HCT116 (cell line): Measurements from ENCODE around the gene TFF3. TPM values are rescaled to one million over a fixed set of nuclear protein-coding genes. Genes with fewer than 3 reads are reported as not detected.

Experiments used
- ATAC-seq: fragments of 200-7000 bp; cut with Tn5 transposase; 2 replicates; pipeline ENCODE4 v1.9.1; 2020; ENCODE audit warnings: mild to moderate bottlenecking, moderate library complexity
- BruUV-seq: library from RNA; stranded (reverse); fragments of 400-500 nt; replicated peaks from 2 replicates; lab custom pipeline; 2021; lab: Mats Ljungman, UMichigan
- CTCF ChIA-PET: fragments of 300-600 bp; sonication (Branson Sonifier 250); formaldehyde crosslinking; loops from one replicate; lab custom pipeline; 2021; ENCODE audit warnings: antibody characterized with exemption; lab: Charles Lee
- POLR2A ChIA-PET: fragments of 300-600, 350-600 bp; sonication (Branson Sonifier 250); formaldehyde crosslinking; loops from one replicate; lab custom pipeline; 2021; ENCODE audit warnings: antibody characterized with exemption; lab: Charles Lee
- RAD21 ChIA-PET, 2 experiments: fragments of 300-600 bp; sonication (Branson Sonifier 250); formaldehyde crosslinking; loops; one replicate each; lab custom pipeline; 2023; ENCODE audit warnings: low total read pairs in 2 of 2; ENCODE audit not compliant: uncharacterized antibody in 2 of 2, unreplicated experiment in 2 of 2, low non-redundant PET in 1 of 2; lab: Charles Lee
- DNase-seq: peaks from one replicate; pipeline ENCODE4 v3.0.0-alpha.2; 2010; ENCODE audit warnings: low read depth, low spot score
- H2AFZ ChIP-seq: fragments of 200-600 bp; shearing (Covaris generic), sonication (generic); 2 replicates; pipeline ENCODE4 v1.6.1; 2017; ENCODE audit warnings: low read depth, mixed run types, mixed read lengths, antibody characterized with exemption, low read length; ENCODE audit not compliant: poor library complexity, severe bottlenecking
- H3K27ac ChIP-seq: 2 replicates; pipeline ENCODE4 v1.5.1; 2012; ENCODE audit warnings: low read depth, low read length
- H3K27me3 ChIP-seq: fragments of 200-600 bp; sonication (generic); 2 replicates; pipeline ENCODE4 v1.6.1; 2016; ENCODE audit warnings: mixed run types, low read length, mixed read lengths; ENCODE audit not compliant: insufficient read depth
- H3K36me3 ChIP-seq, 2 experiments: fragments of 200-500 bp in 1 of 2; fragments of 200-600 bp in 1 of 2; sonication (Bioruptor generic) in 1 of 2; sonication (generic) in 1 of 2; 2 replicates each; pipeline versions ENCODE4 v1.5.1 to v1.6.1; 2014 to 2016; ENCODE audit warnings: low read length in 2 of 2, inconsistent platforms in 1 of 2, mixed read lengths in 1 of 2, mixed run types in 1 of 2; ENCODE audit not compliant: insufficient read depth in 2 of 2, control insufficient read depth in 1 of 2
- H3K4me1 ChIP-seq, 2 experiments: fragments of 200-600 bp in 1 of 2; sonication (generic) in 1 of 2; 2 replicates each; pipeline versions ENCODE4 v1.5.1 to v1.6.1; 2012 to 2017; ENCODE audit warnings: low read length in 2 of 2, inconsistent platforms in 1 of 2, mild to moderate bottlenecking in 1 of 2, mixed read lengths in 1 of 2, mixed run types in 1 of 2, moderate library complexity in 1 of 2; ENCODE audit not compliant: insufficient read depth in 2 of 2, control insufficient read depth in 1 of 2
- H3K4me2 ChIP-seq: fragments of 200-600 bp; sonication (generic); 2 replicates; pipeline ENCODE4 v1.6.1; 2017; ENCODE audit warnings: mixed run types, low read length, mixed read lengths
- H3K4me3 ChIP-seq, 2 experiments: fragments of 200-600 bp in 1 of 2; sonication (generic) in 1 of 2; replicated peaks in 1 of 2; 2 replicates each; pipeline ENCODE4 v1.5.1; 2011 to 2016; ENCODE audit warnings: low read length in 2 of 2, control low read depth in 1 of 2, low read depth in 1 of 2, mild to moderate bottlenecking in 1 of 2, mixed read lengths in 1 of 2, mixed run types in 1 of 2
- H3K79me2 ChIP-seq: fragments of 200-600 bp; sonication (generic); 2 replicates; pipeline ENCODE4 v1.6.1; 2017; ENCODE audit warnings: mild to moderate bottlenecking, mixed run types, low read length, moderate library complexity, mixed read lengths; ENCODE audit not compliant: insufficient read depth
- H3K9ac ChIP-seq: fragments of 200-600 bp; sonication (generic); 2 replicates; pipeline ENCODE4 v1.6.1; 2016; ENCODE audit warnings: low read length, mixed read lengths
- H3K9me2 ChIP-seq: fragments of 200-600 bp; sonication (generic), shearing (Covaris generic); 2 replicates; pipeline ENCODE4 v1.6.1; 2017; ENCODE audit warnings: mixed run types, mild to moderate bottlenecking, moderate library complexity; ENCODE audit not compliant: insufficient read depth
- H3K9me3 ChIP-seq, 2 experiments: fragments of 200-500 bp in 1 of 2; fragments of 200-600 bp in 1 of 2; sonication (Bioruptor generic) in 1 of 2; sonication (generic) in 1 of 2; 2 replicates each; pipeline ENCODE4 v1.6.1; 2014 to 2017; ENCODE audit warnings: low read length in 2 of 2, mixed read lengths in 2 of 2, inconsistent platforms in 1 of 2, low read depth in 1 of 2, mild to moderate bottlenecking in 1 of 2, mixed run types in 1 of 2, moderate library complexity in 1 of 2; ENCODE audit not compliant: control insufficient read depth in 1 of 2, insufficient read depth in 1 of 2
- H4K20me1 ChIP-seq: fragments of 200-600 bp; sonication (generic), shearing (Covaris generic); 2 replicates; pipeline ENCODE4 v1.6.1; 2017; ENCODE audit warnings: mixed run types, mild to moderate bottlenecking, moderate library complexity; ENCODE audit not compliant: insufficient read depth
- EGR1 ChIP-seq: IDR thresholded peaks from 2 replicates; pipeline ENCODE4 v1.6.1; 2012; ENCODE audit warnings: low read depth
- EZH2 ChIP-seq: fragments of 200-600 bp; sonication (generic); IDR thresholded peaks from 2 replicates; pipeline ENCODE4 v1.6.1; 2017; ENCODE audit warnings: antibody characterized with exemption, mixed run types
- EZH2phosphoT487 ChIP-seq: fragments of 200-600 bp; IDR thresholded peaks from 2 replicates; pipeline ENCODE4 v1.6.1; 2018; ENCODE audit warnings: antibody characterized with exemption, borderline replicate concordance
- FOSL1 ChIP-seq: IDR thresholded peaks from 2 replicates; pipeline ENCODE4 v1.6.1; 2012; ENCODE audit warnings: low read depth
- POLR2A ChIP-seq: IDR thresholded peaks from 2 replicates; pipeline ENCODE4 v1.7.0; 2011; ENCODE audit warnings: borderline replicate concordance; ENCODE audit not compliant: insufficient read depth, insufficient read length; ENCODE audit errors: extremely low read depth
- POLR2AphosphoS5 ChIP-seq: IDR thresholded peaks from 2 replicates; pipeline ENCODE4 v1.6.1; 2011; ENCODE audit warnings: mild to moderate bottlenecking, low read depth, low read length, moderate library complexity
- RAD21 ChIP-seq: IDR thresholded peaks from 2 replicates; pipeline ENCODE4 v1.6.1; 2012; ENCODE audit warnings: low read depth, mild to moderate bottlenecking
- SIN3A ChIP-seq: IDR thresholded peaks from 2 replicates; pipeline ENCODE4 v1.6.1; 2012; ENCODE audit warnings: low read depth
- TCF7L2 ChIP-seq: IDR thresholded peaks from 2 replicates; pipeline ENCODE4 v1.7.0; 2011; ENCODE audit warnings: borderline replicate concordance, inconsistent platforms; ENCODE audit not compliant: insufficient read depth, insufficient read length; ENCODE audit errors: extremely low read depth
- YY1 ChIP-seq: IDR thresholded peaks from 2 replicates; pipeline ENCODE4 v1.6.1; 2011; ENCODE audit warnings: low read length, low read depth, moderate library complexity, mild to moderate bottlenecking; ENCODE audit not compliant: insufficient replicate concordance; ENCODE audit errors: extremely low read depth
- ZFX ChIP-seq: fragments of 450-650 bp; IDR thresholded peaks from 2 replicates; pipeline ENCODE4 v1.6.1; 2017
- intact Hi-C: fragments of 100-400 bp; cut with micrococcal nuclease; formaldehyde crosslinking; loops from 2 replicates; pipeline ENCODE4 v1.10.0; 2022
- total RNA-seq: library from RNA; stranded (reverse); gene quantifications from one replicate; pipeline ENCODE4 v1.2.1, GENCODE V29; 2021; ENCODE audit not compliant: unreplicated experiment
- TF ChIP-seq, protein P1 (sequence below): IDR thresholded peaks from 2 replicates; pipeline ENCODE4 v1.6.1; 2011; ENCODE audit warnings: mild to moderate bottlenecking, low read length, moderate library complexity; ENCODE audit not compliant: insufficient replicate concordance; ENCODE audit errors: extremely low read depth
- TF ChIP-seq, protein P2 (sequence below), 3 experiments: fragments of 200-600 bp in 1 of 3; sonication (generic) in 1 of 3; IDR thresholded peaks in 2 of 3; conservative IDR thresholded peaks in 1 of 3; 2 replicates each; pipeline ENCODE4 v1.5.1; 2012 to 2017; ENCODE audit warnings: low read depth in 2 of 3, low read length in 2 of 3, antibody characterized with exemption in 1 of 3, borderline replicate concordance in 1 of 3, control low read depth in 1 of 3, mild to moderate bottlenecking in 1 of 3, mixed read lengths in 1 of 3, mixed run types in 1 of 3, moderate library complexity in 1 of 3; ENCODE audit not compliant: insufficient read depth in 1 of 3
- TF ChIP-seq, protein P3 (sequence below): IDR thresholded peaks from 2 replicates; pipeline ENCODE4 v1.6.1; 2012
- TF ChIP-seq, protein P4 (sequence below): IDR thresholded peaks from 2 replicates; pipeline ENCODE4 v1.6.1; 2012
- TF ChIP-seq, protein P5 (sequence below): IDR thresholded peaks from 2 replicates; pipeline ENCODE4 v1.6.1; 2012; ENCODE audit warnings: low read depth

TFF3 gene
- total RNA-seq, 1 experiment from 2014 or later = 0.22 TPM

DNA sequence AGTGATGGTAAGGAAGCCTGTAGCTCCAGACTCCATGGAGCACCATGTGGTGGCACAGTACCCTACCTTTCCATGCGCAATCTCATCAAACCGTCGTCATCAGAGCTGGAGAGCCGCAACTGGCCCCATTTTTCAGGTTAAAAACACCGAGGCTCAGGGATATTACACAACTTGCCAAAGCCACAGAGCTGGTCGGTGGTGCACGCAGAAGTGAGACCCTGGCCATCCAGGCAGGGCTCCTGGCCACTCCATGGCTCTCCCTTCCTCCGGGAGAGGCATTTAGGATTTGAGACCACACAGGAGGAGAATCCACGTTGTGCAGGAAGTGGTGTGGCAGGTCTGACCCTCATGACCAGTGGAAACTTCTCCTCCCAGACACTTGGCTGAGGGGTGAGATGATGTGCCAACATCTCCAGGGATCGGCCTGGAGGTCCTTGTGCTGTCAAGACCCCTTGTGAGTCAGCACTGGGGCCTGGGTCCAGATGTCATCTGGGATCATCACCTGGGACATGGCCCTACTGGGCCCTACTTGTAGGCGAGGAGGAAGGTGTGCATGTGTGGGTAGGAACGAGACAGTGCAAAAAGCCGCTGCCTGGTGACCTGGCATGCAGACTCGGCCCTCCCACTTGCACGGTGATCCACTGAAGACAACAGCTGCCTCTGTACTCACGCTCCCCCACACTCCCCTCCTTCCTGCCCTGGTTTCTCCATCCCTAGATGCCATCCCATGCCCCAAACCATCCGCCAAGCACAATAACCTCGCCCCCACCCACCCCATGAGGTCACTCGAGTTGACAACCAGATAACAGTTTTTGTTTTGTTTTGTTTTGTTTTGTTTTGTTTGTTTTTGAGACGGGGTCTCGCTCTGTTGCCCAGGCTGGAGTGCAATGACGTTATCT lies 10.4 kb downstream of the TFF3 start:
- TF ChIP-seq POLR2A (no peak), SIN3A (no peak), ZFX (no peak), POLR2AphosphoS5 (no peak), YY1 (no peak), FOSL1 (no peak), EZH2 (no peak), TCF7L2 (no peak), EZH2phosphoT487 (no peak), EGR1 (no peak), RAD21 (no peak)
- TF ChIP-seq, protein P1, sequence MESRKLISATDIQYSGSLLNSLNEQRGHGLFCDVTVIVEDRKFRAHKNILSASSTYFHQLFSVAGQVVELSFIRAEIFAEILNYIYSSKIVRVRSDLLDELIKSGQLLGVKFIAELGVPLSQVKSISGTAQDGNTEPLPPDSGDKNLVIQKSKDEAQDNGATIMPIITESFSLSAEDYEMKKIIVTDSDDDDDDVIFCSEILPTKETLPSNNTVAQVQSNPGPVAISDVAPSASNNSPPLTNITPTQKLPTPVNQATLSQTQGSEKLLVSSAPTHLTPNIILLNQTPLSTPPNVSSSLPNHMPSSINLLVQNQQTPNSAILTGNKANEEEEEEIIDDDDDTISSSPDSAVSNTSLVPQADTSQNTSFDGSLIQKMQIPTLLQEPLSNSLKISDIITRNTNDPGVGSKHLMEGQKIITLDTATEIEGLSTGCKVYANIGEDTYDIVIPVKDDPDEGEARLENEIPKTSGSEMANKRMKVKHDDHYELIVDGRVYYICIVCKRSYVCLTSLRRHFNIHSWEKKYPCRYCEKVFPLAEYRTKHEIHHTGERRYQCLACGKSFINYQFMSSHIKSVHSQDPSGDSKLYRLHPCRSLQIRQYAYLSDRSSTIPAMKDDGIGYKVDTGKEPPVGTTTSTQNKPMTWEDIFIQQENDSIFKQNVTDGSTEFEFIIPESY = no peak
- TF ChIP-seq, protein P2, sequence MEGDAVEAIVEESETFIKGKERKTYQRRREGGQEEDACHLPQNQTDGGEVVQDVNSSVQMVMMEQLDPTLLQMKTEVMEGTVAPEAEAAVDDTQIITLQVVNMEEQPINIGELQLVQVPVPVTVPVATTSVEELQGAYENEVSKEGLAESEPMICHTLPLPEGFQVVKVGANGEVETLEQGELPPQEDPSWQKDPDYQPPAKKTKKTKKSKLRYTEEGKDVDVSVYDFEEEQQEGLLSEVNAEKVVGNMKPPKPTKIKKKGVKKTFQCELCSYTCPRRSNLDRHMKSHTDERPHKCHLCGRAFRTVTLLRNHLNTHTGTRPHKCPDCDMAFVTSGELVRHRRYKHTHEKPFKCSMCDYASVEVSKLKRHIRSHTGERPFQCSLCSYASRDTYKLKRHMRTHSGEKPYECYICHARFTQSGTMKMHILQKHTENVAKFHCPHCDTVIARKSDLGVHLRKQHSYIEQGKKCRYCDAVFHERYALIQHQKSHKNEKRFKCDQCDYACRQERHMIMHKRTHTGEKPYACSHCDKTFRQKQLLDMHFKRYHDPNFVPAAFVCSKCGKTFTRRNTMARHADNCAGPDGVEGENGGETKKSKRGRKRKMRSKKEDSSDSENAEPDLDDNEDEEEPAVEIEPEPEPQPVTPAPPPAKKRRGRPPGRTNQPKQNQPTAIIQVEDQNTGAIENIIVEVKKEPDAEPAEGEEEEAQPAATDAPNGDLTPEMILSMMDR (IDR thresholded peaks at IDR 0.05 in 2 of 3, conservative IDR thresholded peaks at IDR 0.05 in 1 of 3; ENCODE audit: borderline replicate concordance in 1 of 3, insufficient read depth in 1 of 3, low read depth in 2 of 3, low read length in 2 of 3) = no peak
- TF ChIP-seq, protein P3, sequence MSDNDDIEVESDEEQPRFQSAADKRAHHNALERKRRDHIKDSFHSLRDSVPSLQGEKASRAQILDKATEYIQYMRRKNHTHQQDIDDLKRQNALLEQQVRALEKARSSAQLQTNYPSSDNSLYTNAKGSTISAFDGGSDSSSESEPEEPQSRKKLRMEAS = no peak
- TF ChIP-seq, protein P4, sequence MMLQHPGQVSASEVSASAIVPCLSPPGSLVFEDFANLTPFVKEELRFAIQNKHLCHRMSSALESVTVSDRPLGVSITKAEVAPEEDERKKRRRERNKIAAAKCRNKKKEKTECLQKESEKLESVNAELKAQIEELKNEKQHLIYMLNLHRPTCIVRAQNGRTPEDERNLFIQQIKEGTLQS = no peak
- TF ChIP-seq, protein P5, sequence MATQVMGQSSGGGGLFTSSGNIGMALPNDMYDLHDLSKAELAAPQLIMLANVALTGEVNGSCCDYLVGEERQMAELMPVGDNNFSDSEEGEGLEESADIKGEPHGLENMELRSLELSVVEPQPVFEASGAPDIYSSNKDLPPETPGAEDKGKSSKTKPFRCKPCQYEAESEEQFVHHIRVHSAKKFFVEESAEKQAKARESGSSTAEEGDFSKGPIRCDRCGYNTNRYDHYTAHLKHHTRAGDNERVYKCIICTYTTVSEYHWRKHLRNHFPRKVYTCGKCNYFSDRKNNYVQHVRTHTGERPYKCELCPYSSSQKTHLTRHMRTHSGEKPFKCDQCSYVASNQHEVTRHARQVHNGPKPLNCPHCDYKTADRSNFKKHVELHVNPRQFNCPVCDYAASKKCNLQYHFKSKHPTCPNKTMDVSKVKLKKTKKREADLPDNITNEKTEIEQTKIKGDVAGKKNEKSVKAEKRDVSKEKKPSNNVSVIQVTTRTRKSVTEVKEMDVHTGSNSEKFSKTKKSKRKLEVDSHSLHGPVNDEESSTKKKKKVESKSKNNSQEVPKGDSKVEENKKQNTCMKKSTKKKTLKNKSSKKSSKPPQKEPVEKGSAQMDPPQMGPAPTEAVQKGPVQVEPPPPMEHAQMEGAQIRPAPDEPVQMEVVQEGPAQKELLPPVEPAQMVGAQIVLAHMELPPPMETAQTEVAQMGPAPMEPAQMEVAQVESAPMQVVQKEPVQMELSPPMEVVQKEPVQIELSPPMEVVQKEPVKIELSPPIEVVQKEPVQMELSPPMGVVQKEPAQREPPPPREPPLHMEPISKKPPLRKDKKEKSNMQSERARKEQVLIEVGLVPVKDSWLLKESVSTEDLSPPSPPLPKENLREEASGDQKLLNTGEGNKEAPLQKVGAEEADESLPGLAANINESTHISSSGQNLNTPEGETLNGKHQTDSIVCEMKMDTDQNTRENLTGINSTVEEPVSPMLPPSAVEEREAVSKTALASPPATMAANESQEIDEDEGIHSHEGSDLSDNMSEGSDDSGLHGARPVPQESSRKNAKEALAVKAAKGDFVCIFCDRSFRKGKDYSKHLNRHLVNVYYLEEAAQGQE = no peak
- Histone ChIP-seq H3K4me2 (no peak overlapping the region), H3K9me3 (no peaks in the 10 kb centered on the region), H4K20me1 (no peaks in the 10 kb centered on the region), H3K79me2 (no peaks in the 10 kb centered on the region), H3K4me1 (peaks cover 0 to 5% of the 10 kb centered on the region in 2 experiments; a peak in 1 of 4 replicates), H3K4me3 (no peak overlapping the region), H3K9ac (no peak overlapping the region), H3K27ac (no peak overlapping the region), H2AFZ (no peak overlapping the region), H3K9me2 (no peaks in the 10 kb centered on the region), H3K27me3 (no peaks in the 10 kb centered on the region), H3K36me3 (no peaks in the 10 kb centered on the region)
- CTCF ChIA-PET = no interaction called here
- DNase-seq = no peak
- intact Hi-C loops = no loop called here
- POLR2A ChIA-PET = no interaction called here
- RAD21 ChIA-PET = no interaction called here
- BruUV-seq = no TSS peak
- no peak for ATAC-seq
